HG03108 (cell line): ENCODE measurements around the gene FCAMR.
"Not testable (repeated sequence)": the region's sequence is repeated elsewhere in the genome, so short reads cannot be mapped to it uniquely, and the experiment has no call there.

Experiments
- ATAC-seq: cut with Tn5 transposase; IDR thresholded peaks from one replicate; pipeline ENCODE4 v1.9.1; 2021; ENCODE audit warnings: moderate library complexity; ENCODE audit not compliant: unreplicated experiment

FCAMR gene

GRCh38 chr1:206937425-206937824, 32.8 kb downstream of the FCAMR start:
- ATAC-seq = no peak

DNA sequence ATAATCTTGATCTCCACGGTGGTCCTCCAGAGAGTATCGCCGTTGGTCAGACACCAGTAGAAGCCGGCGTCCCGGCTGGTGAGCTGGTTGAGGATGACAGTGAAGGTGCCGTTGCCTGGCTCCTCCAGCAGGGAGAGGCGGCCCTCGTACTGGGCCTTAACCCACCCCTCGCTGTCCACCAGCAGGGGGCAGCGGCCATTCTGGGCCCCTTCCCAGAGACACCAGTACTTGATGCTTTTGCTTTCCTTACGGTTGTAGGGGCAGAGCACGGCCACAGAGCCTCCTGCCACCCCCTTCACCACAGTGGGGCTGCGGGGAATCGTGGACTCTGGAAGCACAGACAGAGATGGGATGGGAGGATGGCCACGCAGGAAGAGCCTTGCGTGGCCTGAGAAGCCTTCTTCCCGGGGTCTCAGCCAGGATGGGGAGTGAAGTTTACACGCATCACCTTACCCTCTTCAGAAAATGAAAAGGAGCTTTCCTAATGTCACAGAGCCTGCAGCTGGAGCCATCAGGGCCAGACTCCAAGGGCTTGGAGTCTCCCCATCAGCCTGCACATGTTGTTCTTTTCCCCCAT, 34.7 kb downstream of the FCAMR start:
- ATAC-seq = no peak

- no peak for ATAC-seq
These were observed 36.8 kb downstream of the FCAMR start for GRCh38 chr1:206933333-206933945.

- no peak for ATAC-seq
These were observed 38.1 kb downstream of the FCAMR start for GRCh38 chr1:206932177-206932576.

DNA sequence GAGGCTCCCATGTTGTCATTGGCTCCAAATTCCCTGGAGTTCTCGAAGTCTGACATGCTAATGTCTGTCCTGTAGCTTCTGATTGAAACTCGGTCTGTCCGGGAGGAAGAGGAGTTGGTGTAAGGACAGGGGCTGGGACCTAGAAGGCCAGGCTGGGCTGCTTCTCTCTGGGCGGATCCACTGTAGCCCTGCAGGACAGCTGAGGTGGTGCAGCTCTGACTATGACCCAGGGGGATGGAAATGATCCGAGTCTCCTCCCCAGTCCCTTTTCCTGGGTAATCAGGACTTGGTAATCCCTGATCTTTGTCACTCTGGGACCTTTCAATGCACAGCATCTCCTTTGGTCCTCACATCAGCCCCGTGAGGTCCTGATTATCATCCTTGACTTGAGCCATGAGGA, 38.6 kb downstream of the FCAMR start:
- ATAC-seq = no peak

- ATAC-seq = peak; percentile 78
These were observed 40.0 kb downstream of the FCAMR start for GRCh38 chr1:206930210-206930798.

DNA sequence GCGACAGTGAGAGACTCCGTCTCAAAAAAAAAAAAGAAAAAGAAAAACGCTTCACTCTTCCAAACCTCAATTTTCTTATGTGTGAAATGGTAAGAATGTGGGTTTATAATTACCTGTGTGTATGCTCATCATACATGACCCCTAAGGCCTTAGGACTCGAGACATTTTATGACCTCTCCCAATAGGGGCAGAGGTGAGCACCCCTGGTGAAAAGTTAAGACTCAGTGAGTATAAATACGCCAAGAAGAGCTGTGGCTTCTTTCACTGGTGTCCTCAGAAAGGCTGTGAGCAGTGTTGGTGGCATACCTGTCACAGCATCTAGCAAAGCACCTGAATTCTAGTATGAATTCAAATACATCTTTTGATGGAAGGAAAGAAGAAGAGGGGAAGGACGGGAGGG, 40.7 kb downstream of the FCAMR start:
- ATAC-seq = no peak

DNA sequence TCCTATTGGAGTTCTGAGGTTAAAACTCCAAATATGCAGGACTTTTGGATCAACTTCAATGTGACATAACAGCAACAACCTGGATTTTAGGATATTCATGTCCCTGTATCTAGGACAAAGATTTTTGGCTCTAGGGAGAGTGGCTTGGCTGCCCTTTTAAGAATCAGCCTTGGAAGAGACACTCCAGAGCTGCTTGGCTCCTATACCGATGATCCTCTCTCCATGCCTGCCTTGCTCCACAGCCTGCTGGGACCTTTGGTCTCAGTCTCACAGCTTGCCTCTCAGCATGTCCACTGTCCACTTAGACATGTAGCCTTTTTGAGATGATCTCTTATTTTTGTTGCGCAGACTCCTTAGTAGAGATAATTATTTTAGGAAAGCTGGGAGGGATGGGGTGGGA, 44.0 kb downstream of the FCAMR start:
- ATAC-seq = no peak

DNA sequence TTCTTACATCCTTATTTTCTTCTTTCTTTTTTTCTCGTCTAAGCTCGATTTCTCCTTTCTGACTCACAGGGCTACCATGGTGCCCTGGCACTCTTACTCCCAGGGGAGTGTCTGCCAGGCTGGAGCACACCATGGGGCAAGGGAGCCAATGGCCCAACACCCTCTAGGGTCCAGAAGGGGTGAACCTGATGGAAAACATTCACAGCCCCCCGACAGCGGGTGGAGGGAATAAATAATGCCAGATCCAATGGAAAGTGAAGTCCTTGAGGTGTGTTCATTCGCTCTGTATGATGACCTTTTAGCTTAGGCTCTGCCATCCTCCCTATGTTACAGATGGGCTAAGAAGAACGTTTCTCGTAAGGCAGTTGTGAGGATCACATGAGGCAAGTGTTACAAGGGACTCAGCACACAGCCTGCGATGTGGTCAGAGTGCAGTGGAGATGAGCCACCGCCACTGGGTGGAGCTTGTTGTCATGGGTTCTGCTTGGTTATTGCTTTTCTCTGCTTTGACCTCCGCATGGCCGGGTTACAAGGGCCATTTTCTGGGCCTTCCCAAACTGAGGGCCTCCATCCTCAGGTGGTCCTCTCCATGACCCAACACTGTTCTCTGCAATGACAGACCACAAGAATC, 45.0 kb downstream of the FCAMR start:
- ATAC-seq = peak; percentile 40

DNA sequence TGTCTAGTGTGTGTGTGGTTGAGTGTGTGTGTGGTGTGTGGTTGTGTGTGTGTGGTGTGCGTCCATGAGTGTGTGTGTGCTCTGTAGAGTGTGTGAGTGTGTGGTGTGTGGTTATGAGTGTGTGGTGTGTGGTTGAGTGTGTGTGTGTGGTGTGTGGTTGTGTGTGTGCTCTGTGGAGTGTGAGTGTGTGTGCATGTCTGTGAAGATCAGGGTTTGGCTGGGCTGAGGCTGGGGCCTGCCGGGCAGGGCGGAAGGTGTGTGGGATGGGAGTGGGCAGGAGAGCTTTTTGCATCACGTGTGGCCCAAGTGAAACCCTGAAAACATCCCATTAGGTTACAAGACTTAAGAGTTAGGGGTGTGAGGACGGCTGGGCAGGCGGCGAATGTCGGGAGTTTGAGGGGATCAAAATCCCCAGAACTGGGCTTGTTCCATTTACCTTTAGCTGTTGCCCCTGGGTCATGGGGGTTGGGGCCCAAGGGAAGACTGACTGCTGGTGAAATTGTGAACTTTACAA, 45.6 kb downstream of the FCAMR start:
- ATAC-seq = peak; percentile 12

DNA sequence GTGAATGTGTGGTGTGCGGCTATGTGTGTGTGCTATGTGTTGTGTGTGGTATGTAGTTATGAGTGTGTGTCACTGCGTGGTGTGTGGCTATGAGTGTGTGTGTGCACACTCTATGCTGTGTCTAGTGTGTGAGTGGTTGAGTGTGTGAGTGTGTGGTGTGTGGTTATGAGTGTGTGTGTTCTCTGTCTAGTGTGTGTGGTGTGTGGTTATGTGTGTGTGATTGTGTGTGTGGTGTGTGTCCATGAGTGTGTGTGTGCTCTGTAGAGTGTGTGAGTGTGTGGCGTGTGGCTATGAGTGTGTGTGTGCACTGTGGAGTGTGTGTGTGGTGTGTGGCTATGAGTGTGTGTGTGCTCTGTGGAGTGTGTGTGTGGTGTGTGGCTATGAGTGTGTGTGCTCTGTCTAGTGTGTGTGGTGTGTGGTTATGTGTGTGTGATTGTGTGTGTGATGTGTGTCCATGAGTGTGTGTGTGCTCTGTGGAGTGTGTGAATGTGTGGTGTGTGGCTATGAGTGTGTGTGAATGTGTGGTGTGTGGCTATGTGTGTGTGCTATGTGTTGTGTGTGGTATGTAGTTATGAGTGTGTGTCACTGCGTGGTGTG, 46.2 kb downstream of the FCAMR start:
- ATAC-seq = not testable (repeated sequence)

DNA sequence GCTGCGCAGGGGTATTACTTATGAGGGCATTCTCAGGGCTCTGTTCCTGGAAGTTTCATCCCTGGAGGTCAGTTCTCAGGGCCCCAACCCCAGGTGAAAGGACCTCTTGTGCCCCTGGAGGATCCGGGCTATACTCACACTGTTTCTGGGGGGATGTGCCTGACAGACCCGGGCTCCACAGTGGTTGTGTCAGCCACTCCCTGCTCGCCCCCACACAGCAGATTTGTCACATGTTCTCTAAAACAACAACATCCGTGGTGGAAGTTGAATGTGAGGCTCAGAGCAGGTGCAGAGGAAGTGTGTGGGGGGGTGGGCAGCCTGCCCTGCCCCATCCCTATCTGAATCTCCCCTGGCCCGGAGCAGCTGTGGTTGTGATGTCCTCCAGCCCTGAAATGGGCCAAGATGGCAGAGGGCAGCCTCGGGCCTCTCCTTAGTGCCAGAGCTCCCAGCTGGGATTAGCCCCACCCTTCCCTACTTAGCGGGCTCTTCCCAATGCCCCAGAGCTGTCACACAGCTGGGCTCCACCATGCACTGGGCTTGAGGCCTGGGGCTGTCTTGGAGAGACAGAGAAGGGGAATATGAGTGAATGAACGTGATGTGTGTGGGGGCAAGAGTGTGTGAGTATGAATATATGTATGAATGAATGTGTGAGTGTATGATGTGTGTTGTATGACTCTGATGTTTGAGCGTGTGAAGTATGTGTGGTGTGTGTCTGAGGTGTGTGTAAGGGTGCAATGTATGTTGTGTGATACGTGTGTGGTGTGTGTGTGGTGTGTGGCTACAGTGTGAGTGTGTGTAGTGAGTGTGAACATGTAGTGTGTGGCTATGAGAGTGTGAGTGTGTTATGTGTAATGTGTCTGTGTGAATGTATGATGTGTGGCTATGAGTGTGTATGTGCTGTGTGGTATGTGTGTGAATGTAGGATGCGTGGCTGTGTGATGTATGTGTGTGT, 47.0 kb downstream of the FCAMR start:
- ATAC-seq = peak; percentile 51

DNA sequence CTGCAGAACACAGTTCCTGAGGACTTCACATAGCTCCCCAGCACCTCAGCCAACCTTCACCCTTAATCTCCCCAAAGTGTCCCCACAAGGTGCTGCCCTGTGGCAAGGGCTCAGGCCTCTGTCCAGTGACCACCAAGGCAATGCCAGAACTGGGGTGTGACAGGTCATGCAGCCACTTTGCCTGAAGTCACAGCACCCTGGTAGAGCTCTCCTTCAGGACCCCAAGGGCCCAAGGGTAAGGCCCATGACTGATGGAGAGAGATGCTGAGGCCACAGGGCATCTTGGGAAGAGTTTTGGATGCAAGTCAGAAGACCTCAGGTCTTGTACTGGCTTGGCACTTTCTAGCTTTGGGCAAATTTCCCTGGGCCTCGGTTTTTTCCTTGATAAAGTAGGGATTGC, 47.7 kb downstream of the FCAMR start:
- ATAC-seq = no peak

GRCh38 chr1:206921772-206922265, 48.4 kb downstream of the FCAMR start, which contains the start of gene FCMR:
Gene FCMR (minus strand): TSS chr1:206921941. CDS start chr1:206921854, 87 bp downstream.
- ATAC-seq = no peak

GRCh38 chr1:206918076-206918475, 52.2 kb downstream of the FCAMR start:
- no peak for ATAC-seq

DNA sequence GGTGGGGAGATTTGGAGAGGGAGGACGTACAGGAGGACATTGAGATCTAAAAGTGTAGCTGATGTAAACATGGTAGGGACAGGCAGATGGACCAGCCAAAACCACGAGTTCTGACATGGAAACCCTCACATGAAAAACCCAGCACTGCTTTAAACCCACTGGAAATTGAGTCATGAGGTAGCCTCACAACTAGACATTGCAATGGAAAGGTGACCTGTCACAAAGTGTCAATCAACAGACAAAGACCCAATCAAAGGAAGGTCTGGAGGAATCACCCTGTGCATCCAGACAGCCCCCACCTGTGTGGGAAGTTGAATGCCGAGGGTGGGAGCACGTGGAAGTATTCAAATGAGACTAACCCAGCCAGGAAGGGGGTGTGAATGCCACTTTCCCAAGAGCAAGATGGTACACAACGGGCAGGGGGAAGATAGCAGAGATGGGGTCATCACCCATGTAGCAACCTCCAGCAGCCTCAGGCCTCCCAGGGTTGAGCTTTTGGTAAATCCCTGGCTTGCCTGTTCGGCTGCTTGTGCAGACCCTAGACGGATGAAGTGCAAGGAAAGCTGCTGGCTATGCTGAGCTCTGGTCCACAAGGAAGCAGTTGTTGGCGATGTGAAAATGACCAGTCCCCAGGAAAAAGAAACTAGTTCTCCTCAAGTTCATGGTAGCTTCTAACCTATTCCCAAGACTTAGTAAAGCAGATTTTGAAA, 54.1 kb downstream of the FCAMR start:
- no peak for ATAC-seq

DNA sequence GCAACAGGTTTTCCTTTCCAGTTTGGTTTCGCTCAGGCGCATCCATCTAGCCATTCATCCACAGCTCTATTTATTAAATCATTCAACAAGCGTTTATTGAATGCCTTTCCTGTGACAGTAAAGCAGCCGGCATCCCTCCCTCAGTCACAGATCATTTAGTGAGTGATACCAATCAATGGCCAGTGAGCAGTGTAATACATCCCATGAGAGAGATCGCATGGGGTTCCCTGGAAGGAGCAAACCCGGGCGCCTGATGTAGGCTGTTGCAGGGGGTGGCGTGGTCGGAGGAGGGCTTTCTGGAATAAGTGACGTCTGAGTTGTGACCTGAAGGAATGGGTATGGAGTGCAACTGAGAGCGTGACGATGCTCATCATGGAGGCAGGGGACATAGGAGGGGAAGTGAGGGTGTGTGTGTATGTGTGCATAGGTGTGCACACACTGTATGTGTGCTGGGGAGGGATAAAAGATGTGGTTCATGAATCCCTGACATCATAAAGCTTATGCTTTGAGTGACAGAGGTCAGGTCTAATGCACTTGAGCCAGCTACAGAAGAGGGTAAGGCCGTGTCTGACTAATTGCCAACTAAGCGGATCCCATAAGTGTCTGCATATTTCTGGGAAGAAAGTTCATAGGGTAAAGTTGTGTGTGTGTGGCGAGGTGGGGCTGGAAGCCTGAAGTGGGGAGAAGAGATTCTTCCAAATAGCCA, 55.1 kb downstream of the FCAMR start:
- no peak for ATAC-seq

DNA sequence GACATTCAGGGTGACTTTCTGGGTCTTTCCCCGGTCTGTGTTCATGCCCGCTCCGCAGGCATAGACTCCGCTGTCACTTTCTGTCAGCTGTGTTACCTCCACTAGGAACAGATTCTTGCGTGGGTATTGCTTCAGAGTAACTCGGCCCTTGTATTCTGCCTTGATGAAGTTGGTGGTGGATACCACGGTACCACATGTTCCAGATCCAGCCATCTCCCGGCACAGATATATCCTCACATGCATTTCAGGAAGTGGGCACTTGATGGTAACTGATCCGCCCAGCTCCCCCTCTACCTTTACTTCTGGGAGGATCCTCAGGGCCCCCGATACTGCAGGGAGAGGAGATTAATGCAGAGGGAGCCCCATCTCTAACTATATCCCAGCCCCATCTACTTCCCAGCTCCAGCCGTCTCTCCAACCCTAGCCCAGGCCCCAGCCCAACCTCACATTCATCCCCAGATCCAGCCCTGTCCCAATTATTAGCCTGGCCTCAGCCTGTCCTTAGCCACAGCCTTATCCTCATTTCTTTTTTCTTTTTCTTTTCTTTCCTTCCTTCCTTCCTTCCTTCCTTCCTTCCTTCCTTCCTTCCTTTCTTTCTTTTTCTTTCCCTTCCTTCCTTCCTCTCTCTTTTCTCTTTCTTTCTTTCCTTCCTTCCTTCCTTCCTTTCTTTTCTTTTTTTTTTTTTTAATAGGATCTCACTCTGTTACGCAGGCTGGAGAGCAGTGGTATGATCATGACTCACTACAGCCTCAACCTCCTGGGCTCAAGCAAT, 56.3 kb downstream of the FCAMR start:
- no peak for ATAC-seq
